ENCODE measurements around the gene NUP214.

GRCh38 chr9:131105952-131106351, 19.4 kb upstream of the NUP214 start:
- TF ChIP-seq POLR2A (IDR thresholded peaks at IDR 0.05), result no peak
- no peak for TF ChIP-seq CTCF (IDR thresholded peaks at IDR 0.05)

All from uterus (tissue), 2 donors.